Measurements from ENCODE around the gene TDRD7.

GRCh38 chr9:97387936-97388684, 23.8 kb upstream of the TDRD7 start:
- TF ChIP-seq POLR2A (IDR thresholded peaks at IDR 0.05) (no peak), EP300 (IDR thresholded peaks at IDR 0.05) (no peak)
- TF ChIP-seq, protein P1, sequence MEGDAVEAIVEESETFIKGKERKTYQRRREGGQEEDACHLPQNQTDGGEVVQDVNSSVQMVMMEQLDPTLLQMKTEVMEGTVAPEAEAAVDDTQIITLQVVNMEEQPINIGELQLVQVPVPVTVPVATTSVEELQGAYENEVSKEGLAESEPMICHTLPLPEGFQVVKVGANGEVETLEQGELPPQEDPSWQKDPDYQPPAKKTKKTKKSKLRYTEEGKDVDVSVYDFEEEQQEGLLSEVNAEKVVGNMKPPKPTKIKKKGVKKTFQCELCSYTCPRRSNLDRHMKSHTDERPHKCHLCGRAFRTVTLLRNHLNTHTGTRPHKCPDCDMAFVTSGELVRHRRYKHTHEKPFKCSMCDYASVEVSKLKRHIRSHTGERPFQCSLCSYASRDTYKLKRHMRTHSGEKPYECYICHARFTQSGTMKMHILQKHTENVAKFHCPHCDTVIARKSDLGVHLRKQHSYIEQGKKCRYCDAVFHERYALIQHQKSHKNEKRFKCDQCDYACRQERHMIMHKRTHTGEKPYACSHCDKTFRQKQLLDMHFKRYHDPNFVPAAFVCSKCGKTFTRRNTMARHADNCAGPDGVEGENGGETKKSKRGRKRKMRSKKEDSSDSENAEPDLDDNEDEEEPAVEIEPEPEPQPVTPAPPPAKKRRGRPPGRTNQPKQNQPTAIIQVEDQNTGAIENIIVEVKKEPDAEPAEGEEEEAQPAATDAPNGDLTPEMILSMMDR (IDR thresholded peaks at IDR 0.05) = no peak
